ENCODE results near the gene GEMIN4. TPM values are rescaled to one million over a fixed set of nuclear protein-coding genes. Genes with fewer than 3 reads are reported as not detected.

The GEMIN4 gene
- 7.2 and 25.5 TPM in 2 replicates for total RNA-seq

DNA sequence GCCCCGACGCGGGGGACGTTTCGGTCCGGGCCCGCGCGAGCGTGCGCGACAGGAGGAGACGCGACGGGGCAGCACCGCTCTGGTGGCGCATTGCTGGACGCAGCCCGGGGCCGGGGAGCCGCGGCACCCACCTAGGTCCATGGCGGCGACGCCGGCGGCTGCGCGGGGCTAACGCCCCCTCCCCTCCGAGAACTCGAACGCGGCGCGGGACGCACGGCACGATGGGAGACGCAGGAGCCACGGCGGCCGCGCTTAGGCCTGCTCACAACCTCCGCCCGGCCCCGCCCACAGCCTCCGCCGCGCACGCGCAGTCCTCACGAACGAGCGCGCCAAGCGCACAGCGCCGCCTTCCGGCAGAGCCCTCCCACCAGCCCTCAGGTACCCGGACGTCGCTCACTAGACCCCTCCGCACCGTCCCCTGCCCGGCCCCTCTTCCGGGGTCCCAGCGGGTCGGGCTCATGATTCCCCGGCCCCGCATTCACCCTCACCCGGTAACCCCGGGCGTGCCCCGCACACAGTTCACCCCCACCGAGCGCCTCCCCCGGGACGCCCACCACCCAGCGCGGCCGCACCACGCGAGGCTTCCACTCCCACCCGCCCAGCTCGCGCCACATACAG is at the start of gene GEMIN4:
Gene GEMIN4, minus strand, starts transcription at position 263 of the 618 bp plus-strand sequence. Its CDS starts 122 bp downstream, at position 141.

DNA sequence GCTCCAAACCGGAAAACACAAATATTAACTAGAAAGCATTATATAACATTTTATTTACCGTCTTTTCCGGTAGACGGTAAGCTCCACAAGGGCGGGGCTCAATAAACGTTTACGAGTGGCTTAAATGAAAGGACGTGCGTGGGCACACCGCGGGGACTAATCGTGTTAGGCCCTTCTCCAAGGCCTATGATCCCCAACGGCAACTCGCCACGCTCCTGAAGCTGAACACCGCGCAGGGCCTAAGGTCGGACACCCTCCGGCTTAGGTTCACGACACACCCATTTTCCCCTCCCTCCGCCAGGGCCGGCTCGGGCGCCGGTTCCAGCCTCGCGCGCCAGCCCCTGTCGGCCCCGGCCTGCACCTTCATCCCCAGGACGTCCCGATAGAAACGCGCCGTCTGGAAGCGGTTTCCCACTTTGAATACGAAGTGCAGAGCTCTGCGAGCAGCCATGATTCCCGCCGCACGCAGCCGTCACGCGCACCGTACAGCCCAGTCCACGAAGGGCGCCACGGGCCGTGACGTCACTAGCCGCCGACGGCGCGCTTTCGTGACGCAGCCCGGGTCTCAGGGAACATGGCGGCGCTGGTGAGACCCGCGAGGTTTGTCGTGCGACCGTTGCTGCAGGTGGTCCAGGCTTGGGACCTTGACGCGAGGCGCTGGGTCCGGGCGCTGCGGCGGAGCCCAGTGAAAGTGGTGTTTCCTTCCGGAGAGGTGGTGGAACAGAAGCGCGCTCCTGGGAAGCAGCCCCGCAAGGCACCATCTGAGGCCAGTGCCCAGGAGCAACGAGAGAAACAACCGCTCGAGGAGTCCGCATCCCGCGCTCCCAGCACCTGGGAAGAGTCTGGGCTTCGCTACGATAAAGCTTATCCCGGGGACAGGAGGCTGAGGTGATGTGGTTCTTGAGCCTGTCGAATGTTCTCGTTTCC is 30.0 kb upstream of the GEMIN4 start, which contains the start of the genes GLOD4 and MRM3:
Gene GLOD4, minus strand, starts transcription at position 476 of the 927 bp plus-strand sequence. Its CDS starts 25 bp downstream, at position 451.
Gene MRM3, plus strand, starts transcription at position 549 of the 927 bp plus-strand sequence. Its CDS starts 26 bp downstream, at position 575.

DNA sequence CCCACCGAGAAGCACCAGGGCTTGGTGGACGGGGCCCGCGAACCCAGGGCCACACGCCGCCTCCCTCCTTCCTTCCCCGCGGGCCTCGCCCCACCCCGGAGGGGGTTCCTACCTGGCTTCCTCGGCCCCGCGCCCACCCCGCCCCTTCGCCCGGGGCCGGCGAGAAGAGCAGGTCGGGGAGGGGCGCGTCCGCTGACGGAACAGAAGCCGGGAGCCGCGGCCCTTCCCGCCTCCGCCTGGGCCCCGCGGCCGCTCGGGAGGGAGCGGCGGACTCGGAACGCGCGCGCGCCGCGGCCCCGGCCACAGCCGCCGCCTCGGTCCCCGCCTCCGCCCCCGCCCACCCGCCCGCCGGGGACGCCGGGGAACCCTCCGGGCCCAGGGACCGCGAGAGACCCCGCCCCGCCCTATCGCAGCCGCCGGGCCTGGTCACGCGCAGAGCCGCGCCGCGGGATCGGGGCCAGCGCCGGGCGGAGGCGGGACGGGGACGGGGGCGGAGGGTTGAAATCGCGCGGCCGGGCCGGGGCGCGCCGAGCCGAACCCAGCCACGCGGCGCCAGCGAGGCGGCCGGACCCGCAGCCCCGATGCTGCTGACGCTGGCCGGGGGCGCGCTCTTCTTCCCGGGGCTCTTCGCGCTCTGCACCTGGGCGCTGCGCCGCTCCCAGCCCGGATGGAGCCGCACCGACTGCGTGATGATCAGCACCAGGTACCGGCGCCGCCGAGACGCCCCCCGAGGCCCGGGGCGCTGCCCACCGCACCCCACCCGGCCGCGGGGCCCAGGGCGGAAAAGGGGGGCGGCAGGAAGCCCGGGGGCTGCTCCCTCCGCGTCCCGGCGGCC is 19.8 kb downstream of the GEMIN4 start, which contains the start of gene TLCD3A:
Gene TLCD3A, plus strand, starts transcription at position 530 of the 835 bp plus-strand sequence. Its CDS starts 52 bp downstream, at position 582.

Other genes with a start within 250 kb of the GEMIN4 start
- 18.2 and 32.2 TPM in 2 replicates for gene VPS53, start 37.4 kb downstream of the GEMIN4 start, total RNA-seq
- gene TLCD3A, start 19.7 kb downstream of the GEMIN4 start, total RNA-seq = 20.8 and 22.3 TPM in 2 replicates
- gene GLOD4, start 30.0 kb upstream of the GEMIN4 start, total RNA-seq = 33.0 and 51.5 TPM in 2 replicates
- gene MRM3, start 30.1 kb upstream of the GEMIN4 start, total RNA-seq = 16.9 and 18.9 TPM in 2 replicates
- gene NXN, start 227.5 kb upstream of the GEMIN4 start, total RNA-seq = 51.8 and 65.2 TPM in 2 replicates
- 13.8 and 21.9 TPM in 2 replicates for gene TIMM22, start 244.9 kb upstream of the GEMIN4 start, total RNA-seq